HG03103 (cell line): ENCODE measurements around the gene TUFM.
"Not testable (repeated sequence)": the region's sequence is repeated elsewhere in the genome, so short reads cannot be mapped to it uniquely, and the experiment has no call there.

ENCODE experiments used
- ATAC-seq: cut with Tn5 transposase; IDR thresholded peaks from one replicate; pipeline ENCODE4 v1.9.1; 2021; ENCODE audit warnings: low read depth; ENCODE audit not compliant: unreplicated experiment

TUFM gene

DNA sequence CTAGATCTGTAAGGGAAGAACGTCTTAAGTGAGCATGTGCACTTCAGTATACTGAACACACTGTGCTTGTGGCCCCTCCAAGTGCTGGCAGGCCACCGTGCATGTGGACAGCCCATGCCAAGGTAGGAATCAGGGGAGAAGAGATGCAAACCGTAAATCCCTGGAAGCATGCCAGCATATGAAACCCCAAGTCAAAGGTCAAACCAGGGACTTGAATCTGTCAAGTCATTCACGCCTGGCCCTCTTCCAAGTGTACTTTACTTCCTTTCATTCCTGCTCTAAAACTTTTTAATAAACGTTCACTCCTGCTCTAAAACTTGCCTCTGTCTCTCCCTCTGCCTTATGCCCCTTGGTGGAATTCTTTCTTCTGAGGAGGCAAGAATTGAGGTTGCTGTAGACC, 26.1 kb downstream of the TUFM start:
- ATAC-seq, result no peak

DNA sequence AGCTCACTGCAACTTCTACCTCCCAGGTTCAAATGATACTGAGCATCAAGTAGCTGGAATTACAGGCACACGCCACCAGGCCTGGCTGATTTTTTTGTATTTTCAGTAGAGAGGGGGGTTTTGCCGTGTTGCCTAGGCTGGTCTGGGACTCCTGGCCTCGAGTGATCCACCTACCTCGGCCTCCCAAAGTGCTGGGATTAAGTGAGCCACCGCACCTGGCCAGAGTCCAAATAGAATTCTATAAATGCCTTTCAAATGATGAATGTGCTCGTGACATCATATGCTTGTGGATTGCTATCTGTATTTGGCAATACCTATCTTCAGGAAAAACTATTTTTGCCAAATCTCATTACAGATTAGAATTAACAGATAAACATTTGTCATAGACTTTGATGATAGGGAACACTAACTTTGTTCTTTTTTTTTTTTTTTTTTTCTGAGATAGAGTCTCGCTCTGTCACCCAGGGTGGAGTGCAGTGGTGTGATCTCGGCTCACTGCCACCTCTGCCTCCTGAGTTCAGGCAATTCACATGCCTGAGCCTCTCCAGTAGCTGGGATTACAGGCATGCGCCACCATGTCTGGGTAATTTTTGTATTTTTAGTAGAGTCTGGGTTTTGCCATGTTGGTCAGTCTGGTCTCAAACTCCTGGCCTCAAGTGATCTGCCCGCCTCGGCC, 38.6 kb downstream of the TUFM start:
- not testable (repeated sequence) for ATAC-seq

DNA sequence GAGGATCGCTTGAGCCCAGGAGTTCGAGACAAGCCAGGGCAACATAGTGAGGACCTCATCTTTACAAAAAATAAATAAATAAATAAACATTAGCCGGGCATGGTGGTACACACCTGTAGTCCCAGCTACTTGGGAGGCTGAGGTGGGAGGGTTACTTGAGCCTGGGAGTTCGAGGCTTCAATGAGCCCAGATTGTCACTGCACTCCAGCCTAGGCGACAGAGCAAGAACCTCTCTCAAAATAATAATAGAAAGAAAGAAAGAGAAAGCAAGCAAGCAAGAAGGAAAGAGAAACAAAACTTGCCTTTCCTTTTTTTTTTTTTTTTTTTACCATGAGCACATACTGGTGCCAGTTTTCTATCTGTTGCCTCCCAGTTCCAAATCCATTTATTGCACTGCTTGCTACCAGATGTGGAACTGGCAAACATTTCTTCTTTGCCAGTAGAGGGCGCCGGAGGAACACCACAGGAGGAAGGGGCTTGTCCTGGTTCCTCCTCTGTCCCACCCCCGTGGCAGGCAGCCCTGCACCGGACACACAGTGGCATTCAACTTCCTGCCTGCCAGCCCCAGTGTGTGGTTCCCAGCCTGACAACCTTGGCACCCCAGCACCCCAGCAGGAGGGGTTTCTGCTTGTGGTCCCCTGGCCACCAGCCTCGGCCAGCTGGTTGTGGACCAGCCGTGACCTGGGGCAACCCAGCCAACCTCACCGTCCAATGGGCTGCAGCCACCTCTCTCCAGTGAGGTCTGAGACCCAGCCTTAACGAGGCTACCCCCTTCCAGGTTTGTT, 43.7 kb downstream of the TUFM start:
- not testable (repeated sequence) for ATAC-seq
